ENCODE results near the gene HRH3.

Gene HRH3

GRCh38 chr20:62229667-62230066 lies 9.6 kb upstream of the HRH3 start:
- DNase-seq (ENCODE audit: low read depth): no peak

- no peak for DNase-seq (ENCODE audit: low read depth)
Measured at GRCh38 chr20:62228982-62229545, 9.0 kb upstream of the HRH3 start.

- no peak for DNase-seq (ENCODE audit: low read depth)
Measured at GRCh38 chr20:62227977-62228958, 8.2 kb upstream of the HRH3 start.

GRCh38 chr20:62227591-62227976 lies 7.5 kb upstream of the HRH3 start:
- DNase-seq (ENCODE audit: low read depth): no peak

- no peak for DNase-seq (ENCODE audit: low read depth)
Measured at GRCh38 chr20:62226707-62227590, 6.9 kb upstream of the HRH3 start.

GRCh38 chr20:62225820-62226635 lies 6.0 kb upstream of the HRH3 start:
- DNase-seq (ENCODE audit: low read depth): no peak

GRCh38 chr20:62225026-62225425 lies 4.9 kb upstream of the HRH3 start:
- DNase-seq (ENCODE audit: low read depth): no peak

GRCh38 chr20:62224113-62224855 lies 4.2 kb upstream of the HRH3 start:
- no peak for DNase-seq (ENCODE audit: low read depth)

GRCh38 chr20:62223571-62223970 lies 3.5 kb upstream of the HRH3 start:
- DNase-seq (ENCODE audit: low read depth): no peak

GRCh38 chr20:62222972-62223371 lies 2.9 kb upstream of the HRH3 start:
- no peak for DNase-seq (ENCODE audit: low read depth)

- no peak for DNase-seq (ENCODE audit: low read depth)
Measured at GRCh38 chr20:62222266-62222850, 2.3 kb upstream of the HRH3 start.

- DNase-seq (ENCODE audit: low read depth): no peak
Measured at GRCh38 chr20:62220666-62221568, 839 bp upstream of the HRH3 start.

GRCh38 chr20:62219101-62219991 lies 732 bp downstream of the HRH3 start:
- no peak for DNase-seq (ENCODE audit: low read depth)

- no peak for DNase-seq (ENCODE audit: low read depth)
Measured at GRCh38 chr20:62217913-62218773, 1.9 kb downstream of the HRH3 start.

GRCh38 chr20:62216636-62217566 lies 3.2 kb downstream of the HRH3 start:
- DNase-seq (ENCODE audit: low read depth): no peak

GRCh38 chr20:62215991-62216635 lies 4.0 kb downstream of the HRH3 start:
- DNase-seq (ENCODE audit: low read depth): no peak

Measured in HS-5 (cell line).